ENCODE results near the gene PIR. TPM values are rescaled to one million over a fixed set of nuclear protein-coding genes. Genes with fewer than 3 reads are reported as not detected.

The PIR gene
- total RNA-seq, 1 experiment from 2014 or later, result 29.7 TPM

DNA sequence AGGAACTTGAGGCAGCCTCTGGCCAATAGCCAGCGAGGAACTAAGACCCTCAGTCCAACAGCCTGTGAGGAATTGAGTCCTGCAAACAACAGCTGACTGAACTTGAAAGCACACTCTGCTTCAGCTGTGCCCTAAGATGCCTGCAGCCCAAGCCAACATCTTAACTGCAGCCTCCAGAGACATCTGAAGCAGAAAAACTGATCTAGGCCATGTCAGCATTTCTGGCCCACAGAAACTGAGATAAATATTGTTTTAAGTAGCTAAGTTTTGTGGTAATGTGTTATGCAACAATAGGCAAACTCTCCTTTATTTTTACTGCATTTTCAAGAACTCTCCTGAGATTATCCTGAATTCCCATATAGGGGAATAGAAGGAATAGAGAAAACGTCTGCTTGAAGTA lies 133.4 kb downstream of the PIR start:
- no peak overlapping the region for H3K4me3 Mint-ChIP-seq
- Histone ChIP-seq H3K4me2 (ENCODE audit: insufficient read depth, insufficient read length, low read length) (no peak overlapping the region), H2BK120ac (ENCODE audit: low read depth, low read length, poor library complexity, severe bottlenecking) (no peak overlapping the region), H3K4ac (ENCODE audit: low read depth, low read length) (no peak overlapping the region), H2AFZ (ENCODE audit: low read length) (no peak overlapping the region), H4K91ac (ENCODE audit: insufficient read length, low read depth, low read length) (no peak overlapping the region), H2BK5ac (ENCODE audit: insufficient read length, low read length) (no peak overlapping the region), H3K14ac (ENCODE audit: insufficient read depth, low read length) (no peak overlapping the region), H3K23ac (ENCODE audit: insufficient read length, low read depth, low read length) (no peak overlapping the region), H2BK12ac (ENCODE audit: insufficient read length, low read depth, low read length) (no peak overlapping the region), H2BK15ac (ENCODE audit: low read depth, low read length) (no peak overlapping the region), H3K56ac (ENCODE audit: insufficient read length, low read depth, low read length) (no peak overlapping the region), H3T11ph (ENCODE audit: low read length) (no peak overlapping the region), H4K20me1 (ENCODE audit: control insufficient read depth, insufficient read depth, insufficient read length) (no peaks in the 10 kb centered on the region), H3K9me3 (ENCODE audit: control insufficient read depth, low read depth, low read length) (no peaks in the 10 kb centered on the region), H4K5ac (ENCODE audit: insufficient read length, low read depth, low read length) (no peak overlapping the region), H3K79me1 (ENCODE audit: insufficient read depth, low read depth, low read length, poor library complexity, severe bottlenecking) (no peaks in the 10 kb centered on the region), H3K9ac (ENCODE audit: extremely low read depth, insufficient read length, low read length) (no peak overlapping the region), H3K79me2 (ENCODE audit: insufficient read depth, low read length) (no peaks in the 10 kb centered on the region), H3K18ac (ENCODE audit: insufficient read length, low read depth, low read length) (no peak overlapping the region), H3K27ac (ENCODE audit: insufficient read length, low read depth, low read length) (no peak overlapping the region), H2AK5ac (ENCODE audit: insufficient read length, low read length) (no peak overlapping the region), H3K4me1 (ENCODE audit: insufficient read depth, low read length) (no peaks in the 10 kb centered on the region), H3K23me2 (ENCODE audit: insufficient read length, low read depth, low read length, poor library complexity, severe bottlenecking) (no peaks in the 10 kb centered on the region), H3K27me3 (ENCODE audit: insufficient read depth, low read length) (no peaks in the 10 kb centered on the region), H4K8ac (replicated peaks; ENCODE audit: insufficient read length, low read depth, low read length) (no peak overlapping the region), H2BK20ac (ENCODE audit: low read depth, low read length, poor library complexity, severe bottlenecking) (no peak overlapping the region)
- TF ChIP-seq, protein P1, sequence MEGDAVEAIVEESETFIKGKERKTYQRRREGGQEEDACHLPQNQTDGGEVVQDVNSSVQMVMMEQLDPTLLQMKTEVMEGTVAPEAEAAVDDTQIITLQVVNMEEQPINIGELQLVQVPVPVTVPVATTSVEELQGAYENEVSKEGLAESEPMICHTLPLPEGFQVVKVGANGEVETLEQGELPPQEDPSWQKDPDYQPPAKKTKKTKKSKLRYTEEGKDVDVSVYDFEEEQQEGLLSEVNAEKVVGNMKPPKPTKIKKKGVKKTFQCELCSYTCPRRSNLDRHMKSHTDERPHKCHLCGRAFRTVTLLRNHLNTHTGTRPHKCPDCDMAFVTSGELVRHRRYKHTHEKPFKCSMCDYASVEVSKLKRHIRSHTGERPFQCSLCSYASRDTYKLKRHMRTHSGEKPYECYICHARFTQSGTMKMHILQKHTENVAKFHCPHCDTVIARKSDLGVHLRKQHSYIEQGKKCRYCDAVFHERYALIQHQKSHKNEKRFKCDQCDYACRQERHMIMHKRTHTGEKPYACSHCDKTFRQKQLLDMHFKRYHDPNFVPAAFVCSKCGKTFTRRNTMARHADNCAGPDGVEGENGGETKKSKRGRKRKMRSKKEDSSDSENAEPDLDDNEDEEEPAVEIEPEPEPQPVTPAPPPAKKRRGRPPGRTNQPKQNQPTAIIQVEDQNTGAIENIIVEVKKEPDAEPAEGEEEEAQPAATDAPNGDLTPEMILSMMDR (conservative IDR thresholded peaks at IDR 0.05), result no peak
- no CpG with 5 or more reads among the region's 2 CpGs for WGBS (ENCODE audit: extremely low coverage, insufficient read length, low lambda C conversion rate)
- peaks cover 9% of the 10 kb centered on the region for H3K27me3 Mint-ChIP-seq (ENCODE audit: low read depth)
- peak overlapping the region in 1 of 3 experiments; percentile 44; a peak in 1 of 7 replicates for H3K27ac Mint-ChIP-seq
- no peak for DNase-seq
- no peaks in the 10 kb centered on the region for H3K36me3 Mint-ChIP-seq (ENCODE audit: insufficient read depth in 1 of 3, low read depth in 3 of 3)
- peaks cover 0 to 4% of the 10 kb centered on the region in 2 experiments; a peak in 3 of 5 replicates for H3K9me3 Mint-ChIP-seq
- no peaks in the 10 kb centered on the region for H3K4me1 Mint-ChIP-seq

Measured in H9 (cell line).